Stomach (tissue), 9 donors: ENCODE results near the gene UBE2N. TPM values are rescaled to one million over a fixed set of nuclear protein-coding genes. Genes with fewer than 3 reads are reported as not detected.

ENCODE experiments used
- DNase-seq, 2 donors: peaks; one replicate each; pipeline versions ENCODE4 v3.0.0 to v3.0.0-alpha.2; 2013 to 2019
- H3K27ac ChIP-seq, 5 donors: fragments of 200-600 bp in 4 of 5; sonication (generic) in 4 of 5; one replicate each; pipeline ENCODE4 v1.5.1; 2013 to 2019; ENCODE audit warnings: mild to moderate bottlenecking in 1 of 5, moderate library complexity in 1 of 5
- H3K27me3 ChIP-seq, 3 donors: fragments of 200-600 bp; sonication (generic); one replicate each; pipeline ENCODE4 v1.5.1; 2017 to 2019; ENCODE audit warnings: mixed run types in 1 of 3
- H3K36me3 ChIP-seq, 4 donors: fragments of 200-600 bp; sonication (generic); 1 replicate in 3 of 4; 2 replicates in 1 of 4; pipeline ENCODE4 v1.5.1; 2016 to 2019
- H3K4me1 ChIP-seq, 4 donors: fragments of 200-600 bp; sonication (generic); one replicate each; pipeline ENCODE4 v1.5.1; 2016 to 2019
- H3K4me3 ChIP-seq, 4 donors: fragments of 200-600 bp; sonication (generic) in 3 of 4; one replicate each; pipeline ENCODE4 v1.5.1; 2016 to 2019; ENCODE audit warnings: mild to moderate bottlenecking in 1 of 4
- H3K9me3 ChIP-seq, 4 donors: fragments of 200-600 bp; sonication (generic); one replicate each; pipeline ENCODE4 v1.5.1; 2016 to 2019
- CTCF ChIP-seq, 7 experiments: fragments of 450-650 bp in 4 of 7; fragments of 200-600 bp in 3 of 7; sonication (generic) in 3 of 7; IDR thresholded peaks; one replicate each; pipeline ENCODE4 v1.5.1; 2016 to 2019; ENCODE audit warnings: antibody characterized with exemption in 7 of 7, control low read depth in 2 of 7, mild to moderate bottlenecking in 1 of 7
- EP300 ChIP-seq: sonication (generic); formaldehyde crosslinking; IDR thresholded peaks from one replicate; pipeline ENCODE4 v1.6.1; 2017; ENCODE audit warnings: antibody characterized with exemption
- POLR2A ChIP-seq, 4 donors: fragments of 450-650 bp; IDR thresholded peaks; one replicate each; pipeline ENCODE4 v1.6.1; 2016; ENCODE audit warnings: antibody characterized with exemption in 4 of 4, control low read depth in 2 of 4, mild to moderate bottlenecking in 1 of 4, moderate library complexity in 1 of 4
- POLR2AphosphoS5 ChIP-seq, 3 donors: sonication (generic); formaldehyde crosslinking; IDR thresholded peaks; one replicate each; pipeline ENCODE4 v1.6.1; 2016; ENCODE audit warnings: antibody characterized with exemption in 3 of 3
- whole genome bisulfite sequencing, 5 donors: extraction: QIAGEN DNeasy Blood & Tissue Kit in 3 of 5; methylation state at CpG; one replicate each; pipeline versions ENCODE4 v1.1.5 to v1.1.7; 2013 to 2018; 5-methylcytosine and 5-hydroxymethylcytosine counted together
- intact Hi-C: fragments of 100-400 bp; cut with DNase I; formaldehyde crosslinking; loops from one replicate; pipeline ENCODE4 v1.15.1; 2023; ENCODE audit warnings: low total_unique reads
- polyA plus RNA-seq, 3 donors: library from polyadenylated mRNA; stranded (reverse); fragments of 200-250 nt; gene quantifications; one replicate each; pipeline ENCODE4 v1.2.3, GENCODE V29; 2013
- small RNA-seq, 4 donors: library from RNA; depleted of rRNA; stranded (forward); fragments of <200 nt; gene quantifications; one replicate each; pipeline ENCODE3, GENCODE V24; 2016
- total RNA-seq, 5 donors: library from RNA; depleted of rRNA; stranded (reverse); fragments of >200 nt; gene quantifications; one replicate each; pipeline versions ENCODE4 v1.1.0 to v1.2.3, GENCODE V29; 2014 to 2016
- donor health status: healthy with polysubstance abuse.
- donor health status: Bipolar disorder and iron deficiency.
- donor health status: healthy.

UBE2N gene
- total and polyA plus RNA-seq, 8 donors, result 6.1 to 65.7 (median 33.9) TPM

DNA sequence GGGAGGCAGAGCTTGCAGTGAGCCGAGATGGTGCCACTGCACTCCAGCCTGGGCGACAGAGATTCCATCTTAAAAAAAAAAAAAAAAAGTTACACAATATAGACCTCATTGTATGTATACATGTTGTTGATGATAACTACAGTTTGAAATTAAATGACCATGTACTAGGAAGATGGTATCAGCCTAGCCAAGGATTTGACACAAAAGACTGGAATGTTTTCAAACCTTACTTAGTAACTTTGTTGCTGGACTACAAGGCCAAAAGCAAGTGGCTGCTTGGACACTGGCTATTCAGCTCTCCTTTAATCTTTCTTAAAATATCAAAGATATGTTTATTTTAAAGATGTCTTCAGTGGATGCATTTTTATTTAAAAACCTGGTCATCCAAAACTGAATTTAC, 82.9 kb downstream of the UBE2N start:
- Histone ChIP-seq H3K27ac (no peak overlapping the region), H3K4me1 (peaks cover 0 to 16% (median 0%) of the 10 kb centered on the region in 4 donors), H3K27me3 (no peaks in the 10 kb centered on the region), H3K36me3 (no peaks in the 10 kb centered on the region), H3K9me3 (no peaks in the 10 kb centered on the region), H3K4me3 (no peak overlapping the region)
- WGBS, 5 donors, result 87 to 100% (median 95%) methylated on average over 2 of the region's 2 CpGs
- DNase-seq, result no peak
- intact Hi-C loops, result no loop called here
- TF ChIP-seq POLR2AphosphoS5 (IDR thresholded peaks at IDR 0.05), result no peak
- TF ChIP-seq CTCF (IDR thresholded peaks at IDR 0.05), result no peak
- no peak for TF ChIP-seq EP300
- no peak for TF ChIP-seq POLR2A (IDR thresholded peaks at IDR 0.05)

DNA sequence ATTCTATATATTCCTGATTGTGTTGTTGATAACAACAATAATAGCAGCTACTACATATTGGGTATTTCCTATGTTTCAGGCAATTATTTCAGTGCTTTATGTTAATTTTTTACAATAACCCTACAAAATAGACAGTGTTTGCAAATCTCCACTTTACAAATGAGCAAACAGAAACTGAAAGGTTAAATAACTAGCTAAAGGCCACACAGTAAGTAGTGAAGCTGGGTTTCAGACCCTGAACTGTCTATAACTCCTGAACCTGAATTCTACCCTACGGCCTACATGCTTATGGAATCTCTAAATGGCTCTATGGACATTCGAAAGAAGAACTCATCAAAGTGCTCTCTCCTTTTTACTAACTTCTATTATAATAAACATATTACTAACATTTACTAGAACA, 83.7 kb downstream of the UBE2N start:
- H3K4me3 ChIP-seq, result no peak overlapping the region
- TF ChIP-seq POLR2AphosphoS5 (IDR thresholded peaks at IDR 0.05), result no peak
- H3K36me3 ChIP-seq, result no peaks in the 10 kb centered on the region
- no peak overlapping the region for H3K27ac ChIP-seq
- peaks cover 0 to 16% (median 0%) of the 10 kb centered on the region in 4 donors for H3K4me1 ChIP-seq
- DNase-seq, result no peak
- H3K9me3 ChIP-seq, result no peaks in the 10 kb centered on the region
- 92 to 99% (median 97%) methylated on average over 2 of the region's 2 CpGs for WGBS, 5 donors
- no peaks in the 10 kb centered on the region for H3K27me3 ChIP-seq
- intact Hi-C loops, result no loop called here

DNA sequence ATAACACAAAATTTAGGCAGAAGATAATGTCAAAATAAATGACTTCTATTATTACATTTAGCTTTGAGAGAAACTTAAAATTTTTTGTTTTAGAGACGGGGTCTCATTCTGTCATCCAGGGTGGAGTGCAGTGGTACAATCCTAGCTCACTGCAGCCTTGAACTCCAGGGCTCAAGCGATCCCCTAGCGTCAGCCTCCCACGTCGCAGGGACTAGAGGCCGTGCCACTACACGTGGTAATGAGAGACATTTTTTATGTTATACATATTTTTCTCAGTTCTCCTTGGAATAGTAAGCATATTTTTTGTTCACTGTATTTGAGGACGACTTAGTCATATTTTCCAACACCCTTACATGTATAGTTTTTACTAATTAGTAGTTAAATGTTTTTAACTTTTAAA, 85.5 kb downstream of the UBE2N start:
- no peak overlapping the region for H3K27ac ChIP-seq
- intact Hi-C loops, result no loop called here

More for the DNA sequence above, 85.5 kb downstream of the UBE2N start:
- no peaks in the 10 kb centered on the region for H3K36me3 ChIP-seq
- H3K4me1 ChIP-seq, result peaks cover 0 to 16% (median 0%) of the 10 kb centered on the region in 4 donors
- DNase-seq, result no peak
- H3K27me3 ChIP-seq, result no peaks in the 10 kb centered on the region
- no peak overlapping the region for H3K4me3 ChIP-seq
- 91 to 95% (median 92%) methylated on average over 8 of the region's 8 CpGs for WGBS, 5 donors
- TF ChIP-seq POLR2A (IDR thresholded peaks at IDR 0.05), result no peak
- TF ChIP-seq POLR2AphosphoS5 (IDR thresholded peaks at IDR 0.05), result no peak
- TF ChIP-seq CTCF (IDR thresholded peaks at IDR 0.05), result no peak
- no peak for TF ChIP-seq EP300
- no peaks in the 10 kb centered on the region for H3K9me3 ChIP-seq

Small RNAs within 50 kb of the gene (small RNA-seq; reads per million reads assigned to genes)
- 0 reads per million in 4 donors for gene RF00019

Other genes with a start within 250 kb of the UBE2N start
- gene NUDT4, start 64.0 kb downstream of the UBE2N start, total RNA-seq, result 10 to 100 TPM; 19.8 to 77.7 (median 38.8) TPM
- 10 to 100 TPM; 17.5 to 28.0 (median 23.5) TPM for gene NUDT4, start 64.0 kb downstream of the UBE2N start, polyA plus RNA-seq
- gene MRPL42, start 25.6 kb upstream of the UBE2N start, total RNA-seq, result 10 to 100 TPM in 3 of 5 donors, 1 to 10 TPM in 2; 3.5 to 90.1 (median 13.5) TPM
- 10 to 100 TPM; 27.8 to 44.8 (median 34.5) TPM for gene MRPL42, start 25.6 kb upstream of the UBE2N start, polyA plus RNA-seq
- 100 to 1,000 TPM in 1 of 5 donors, 10 to 100 TPM in 4; 42.0 to 111 (median 71.3) TPM for gene SOCS2, start 130.7 kb upstream of the UBE2N start, total RNA-seq
- gene SOCS2, start 130.7 kb upstream of the UBE2N start, polyA plus RNA-seq, result 10 to 100 TPM; 13.5 to 55.8 (median 25.5) TPM
- 10 to 100 TPM in 4 of 5 donors, 1 to 10 TPM in 1; 2.3 to 30.9 (median 18.7) TPM for gene CRADD, start 235.4 kb upstream of the UBE2N start, total RNA-seq
- 10 to 100 TPM in 2 of 3 donors, 1 to 10 TPM in 1; 9.6 to 20.5 (median 13.0) TPM for gene CRADD, start 235.4 kb upstream of the UBE2N start, polyA plus RNA-seq